Nephron progenitor cell (in vitro differentiated cells): ENCODE data around the gene TTYH3.

Experiments used
- DNase-seq: peaks from one replicate; pipeline ENCODE4 v3.0.0; 2021
- H3K27ac Mint-ChIP-seq: 2 replicates; pipeline ENCODE4 v1.8.0; 2021; ENCODE audit warnings: mild to moderate bottlenecking, moderate library complexity, mixed read lengths
- H3K27me3 Mint-ChIP-seq: 2 replicates; pipeline ENCODE4 v1.8.0; 2021; ENCODE audit warnings: mild to moderate bottlenecking, low read depth, mixed read lengths; ENCODE audit not compliant: poor library complexity
- H3K36me3 Mint-ChIP-seq: 2 replicates; pipeline ENCODE4 v1.8.0; 2021; ENCODE audit warnings: low read depth, mixed read lengths
- H3K4me1 Mint-ChIP-seq: 2 replicates; pipeline ENCODE4 v1.8.0; 2021; ENCODE audit warnings: mixed read lengths
- H3K4me3 Mint-ChIP-seq: 2 replicates; pipeline ENCODE4 v1.8.0; 2021; ENCODE audit warnings: mild to moderate bottlenecking, moderate library complexity, mixed read lengths
- H3K9me3 Mint-ChIP-seq: 2 replicates; pipeline ENCODE4 v1.8.0; 2021; ENCODE audit warnings: mild to moderate bottlenecking, moderate library complexity, mixed read lengths
- CTCF ChIP-seq: fragments of 200-600 bp; sonication (generic); IDR thresholded peaks from 2 replicates; pipeline ENCODE4 v1.5.0; 2021; ENCODE audit warnings: antibody characterized with exemption

Gene TTYH3

GRCh38 chr7:2629746-2630681, 1.8 kb upstream of the TTYH3 start:
- DNase-seq: no peak
- no peak for TF ChIP-seq CTCF
- Mint-ChIP-seq H3K27ac (no peak overlapping the region), H3K9me3 (peaks cover 4% of the 10 kb centered on the region), H3K4me1 (peaks cover 30% of the 10 kb centered on the region), H3K4me3 (no peak overlapping the region), H3K36me3 (no peaks in the 10 kb centered on the region), H3K27me3 (peaks cover 4% of the 10 kb centered on the region)

- Mint-ChIP-seq H3K36me3 (no peaks in the 10 kb centered on the region), H3K27me3 (peaks cover 2% of the 10 kb centered on the region), H3K27ac (no peak overlapping the region), H3K9me3 (peaks cover 2% of the 10 kb centered on the region), H3K4me3 (peak overlapping the region; percentile 95), H3K4me1 (peaks cover 50% of the 10 kb centered on the region)
- no peak for TF ChIP-seq CTCF
- DNase-seq: peak; percentile 45
These were observed 1.1 kb downstream of the TTYH3 start for GRCh38 chr7:2632733-2633537.

GRCh38 chr7:2633538-2634266, 1.9 kb downstream of the TTYH3 start:
- Mint-ChIP-seq H3K36me3 (no peaks in the 10 kb centered on the region), H3K27me3 (no peaks in the 10 kb centered on the region), H3K27ac (no peak overlapping the region), H3K4me3 (peak overlapping the region; percentile 95), H3K9me3 (no peaks in the 10 kb centered on the region), H3K4me1 (peaks cover 47% of the 10 kb centered on the region)
- no peak for DNase-seq
- no peak for TF ChIP-seq CTCF

- Mint-ChIP-seq H3K9me3 (no peaks in the 10 kb centered on the region), H3K36me3 (no peaks in the 10 kb centered on the region), H3K27me3 (no peaks in the 10 kb centered on the region), H3K4me1 (peaks cover 47% of the 10 kb centered on the region), H3K27ac (no peak overlapping the region), H3K4me3 (peak overlapping the region; percentile 95)
- no peak for DNase-seq
- TF ChIP-seq CTCF: no peak
These were observed 2.7 kb downstream of the TTYH3 start for GRCh38 chr7:2634267-2635145.

- no peak for TF ChIP-seq CTCF
- H3K9me3 Mint-ChIP-seq: no peaks in the 10 kb centered on the region
- no peak for DNase-seq
- H3K36me3 Mint-ChIP-seq: no peaks in the 10 kb centered on the region
- H3K27me3 Mint-ChIP-seq: no peaks in the 10 kb centered on the region
- H3K4me3 Mint-ChIP-seq: peak overlapping the region; percentile 34
- no peak overlapping the region for H3K27ac Mint-ChIP-seq
- peaks cover 42% of the 10 kb centered on the region for H3K4me1 Mint-ChIP-seq
These were observed 3.4 kb downstream of the TTYH3 start for GRCh38 chr7:2635148-2635668.
